OCI-LY1 (cell line): Measurements from ENCODE around the gene IL16.

Source experiments
- CTCF ChIP-seq: fragments of 200-600 bp; sonication (generic), shearing (Covaris generic); IDR thresholded peaks from 2 replicates; pipeline ENCODE4 v1.5.1; 2017; ENCODE audit warnings: mild to moderate bottlenecking, antibody characterized with exemption, low read length, moderate library complexity, mixed read lengths
- EZH2 ChIP-seq: fragments of 200-600 bp; sonication (generic), shearing (Covaris generic); IDR thresholded peaks from 2 replicates; pipeline ENCODE4 v1.8.0; 2017; ENCODE audit warnings: borderline replicate concordance, mixed run types, mild to moderate bottlenecking, antibody characterized with exemption, low read length, moderate library complexity, mixed read lengths

DNA sequence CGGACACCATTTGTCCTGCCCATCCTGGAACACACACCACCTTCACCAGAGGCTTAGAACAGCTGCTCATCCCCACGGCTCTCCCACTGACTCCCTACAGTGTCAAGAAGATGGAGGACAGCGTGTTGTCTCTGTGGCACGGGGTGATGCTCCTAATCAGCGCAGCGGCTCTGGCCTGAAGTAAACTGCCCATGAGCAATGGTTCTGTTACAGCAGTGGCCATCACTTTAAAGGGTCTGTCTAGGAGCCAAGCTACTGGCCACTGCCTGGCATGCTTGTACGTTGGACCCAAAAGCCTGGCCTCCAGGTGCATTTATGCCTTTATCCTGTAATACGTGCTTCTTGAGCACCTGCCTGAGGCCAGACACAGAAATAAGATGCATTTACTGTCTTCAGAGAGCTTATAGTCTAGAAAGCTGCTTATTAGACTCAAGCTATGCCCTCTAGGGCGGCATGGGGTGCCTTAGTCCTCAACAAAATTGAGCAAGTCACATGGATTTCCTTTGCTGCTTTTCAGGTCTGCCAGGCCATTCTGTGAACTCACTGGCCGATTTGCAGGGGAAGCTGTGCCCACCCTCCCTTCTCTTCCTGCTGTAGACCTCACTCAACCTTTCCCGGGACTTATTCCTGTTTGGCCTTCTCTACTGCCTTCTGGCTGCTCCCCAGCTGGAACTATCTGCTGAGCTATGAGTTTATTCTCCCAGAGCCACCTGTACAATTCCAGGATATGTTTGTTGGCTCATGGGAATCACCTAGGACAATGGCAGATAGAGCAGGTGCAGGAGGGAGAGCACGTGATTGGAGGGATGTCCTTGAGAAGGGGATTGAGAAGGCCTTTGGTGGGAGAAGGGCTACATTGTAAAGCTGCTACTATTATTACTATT lies 75.3 kb downstream of the IL16 start:
- no peak for TF ChIP-seq CTCF
- no peak for TF ChIP-seq EZH2
